GM12873 (cell line): ENCODE data around the gene UNC5C.

ENCODE experiments used
- CTCF ChIP-seq: IDR thresholded peaks from 2 replicates; pipeline ENCODE4 v1.5.1; 2012; ENCODE audit warnings: low read depth, mild to moderate bottlenecking, moderate library complexity, low read length, control low read depth; ENCODE audit not compliant: insufficient read depth; ENCODE audit errors: missing control alignments

Gene UNC5C

GRCh38 chr4:95462921-95463320, 85.9 kb downstream of the UNC5C start:
- no peak for TF ChIP-seq CTCF

- no peak for TF ChIP-seq CTCF
Observed at GRCh38 chr4:95457353-95457752, 91.4 kb downstream of the UNC5C start.

- no peak for TF ChIP-seq CTCF
Observed at GRCh38 chr4:95450294-95450693, 98.5 kb downstream of the UNC5C start.

- no peak for TF ChIP-seq CTCF
Observed at GRCh38 chr4:95446173-95446572, 102.6 kb downstream of the UNC5C start.

- no peak for TF ChIP-seq CTCF
Observed at GRCh38 chr4:95445251-95445650, 103.5 kb downstream of the UNC5C start.

- no peak for TF ChIP-seq CTCF
Observed at GRCh38 chr4:95444812-95445211, 104.0 kb downstream of the UNC5C start.

GRCh38 chr4:95439896-95440295, 108.9 kb downstream of the UNC5C start:
- TF ChIP-seq CTCF, result no peak
